Aorta (tissue), 5 donors: ENCODE data around the gene AQP12B. TPM values are rescaled to one million over a fixed set of nuclear protein-coding genes. Genes with fewer than 3 reads are reported as not detected.
"Not testable (repeated sequence)": the region's sequence is repeated elsewhere in the genome, so short reads cannot be mapped to it uniquely, and the experiment has no call there.

ENCODE experiments used
- ATAC-seq: fragments of 200-7000 bp; cut with Tn5 transposase; one replicate; pipeline ENCODE4 v1.9.1; 2022; ENCODE audit warnings: moderate library complexity; ENCODE audit not compliant: low FRiP score
- DNase-seq, 2 donors: peaks; one replicate each; pipeline ENCODE4 v3.0.0-alpha.2; 2020
- H3K27ac ChIP-seq, 2 donors: one replicate each; pipeline ENCODE4 v1.5.1; 2013; ENCODE audit warnings: low read length in 2 of 2, mild to moderate bottlenecking in 2 of 2, moderate library complexity in 2 of 2, control low read depth in 1 of 2, inconsistent platforms in 1 of 2, low read depth in 1 of 2
- H3K27me3 ChIP-seq, 2 donors: one replicate each; pipeline ENCODE4 v1.6.1; 2013; ENCODE audit warnings: control low read depth in 1 of 2, low read length in 1 of 2, mild to moderate bottlenecking in 1 of 2, moderate library complexity in 1 of 2; ENCODE audit not compliant: insufficient read depth in 2 of 2, control insufficient read depth in 1 of 2
- H3K36me3 ChIP-seq, 2 donors: one replicate each; pipeline ENCODE4 v1.6.1; 2013; ENCODE audit warnings: control low read depth in 1 of 2, low read length in 1 of 2, mild to moderate bottlenecking in 1 of 2; ENCODE audit not compliant: insufficient read depth in 2 of 2, control insufficient read depth in 1 of 2
- H3K4me1 ChIP-seq, 2 donors: one replicate each; pipeline ENCODE4 v1.6.1; 2013; ENCODE audit warnings: low read length in 2 of 2, control low read depth in 1 of 2, mild to moderate bottlenecking in 1 of 2, moderate library complexity in 1 of 2; ENCODE audit not compliant: insufficient read depth in 2 of 2, control insufficient read depth in 1 of 2
- H3K4me3 ChIP-seq, 2 donors: one replicate each; pipeline ENCODE4 v1.5.1; 2013; ENCODE audit warnings: low read length in 2 of 2, control low read depth in 1 of 2, mild to moderate bottlenecking in 1 of 2
- H3K9me3 ChIP-seq: one replicate; pipeline ENCODE4 v1.6.1; 2013; ENCODE audit warnings: mild to moderate bottlenecking, low read length; ENCODE audit not compliant: control insufficient read depth
- WGBS, 2 donors: extraction: QIAGEN DNeasy Blood & Tissue Kit; methylation state at CpG; one replicate each; pipeline ENCODE4 v1.1.7; 2013; 5-methylcytosine and 5-hydroxymethylcytosine counted together
- intact Hi-C, 2 donors: fragments of 100-400 bp; cut with DNase I; formaldehyde crosslinking; loops; one replicate each; pipeline versions ENCODE4 v1.14.2 to v1.15.0; 2022
- long read RNA-seq, 2 donors: library from polyadenylated mRNA; unstranded; transcript quantifications; one replicate each; pipeline ENCODE4 v2.0.0, GENCODE V29; 2020 to 2021
- polyA plus RNA-seq, 2 donors: library from polyadenylated mRNA; stranded (reverse); fragments of 200-250 nt; gene quantifications; one replicate each; pipeline ENCODE4 v1.2.3, GENCODE V29; 2013
- total RNA-seq, 2 donors: library from RNA; stranded (reverse); fragmentation: NEBNext Ultra II Directional; extraction: Animal tissue kit (Norgen Biotek cat#: 25700); gene quantifications; one replicate each; pipeline ENCODE4 v1.2.1, GENCODE V29; 2021
- donor health status: healthy with polysubstance abuse.
- donor health status: Bipolar disorder and iron deficiency.
- donor health status: DM: no; HTN: no; CAD: no.
- donor health status: DM: no; HTN: no; CAD: no.
- donor health status: DM: yes; HTN: yes; CAD: no.

AQP12B gene, protein sequence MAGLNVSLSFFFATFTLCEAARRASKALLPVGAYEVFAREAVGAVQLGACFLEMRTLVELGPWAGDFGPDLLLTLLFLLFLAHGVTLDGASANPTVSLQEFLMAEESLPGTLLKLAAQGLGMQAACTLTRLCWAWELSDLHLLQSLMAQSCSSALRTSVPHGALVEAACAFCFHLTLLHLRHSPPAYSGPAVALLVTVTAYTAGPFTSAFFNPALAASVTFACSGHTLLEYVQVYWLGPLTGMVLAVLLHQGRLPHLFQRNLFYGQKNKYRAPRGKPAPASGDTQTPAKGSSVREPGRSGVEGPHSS
- not detected for total RNA-seq
- under 1 TPM in 1 of 2 donors, not detected in 1; 0.38 TPM for polyA plus RNA-seq
- long read RNA-seq, donor 1 = 0 reads
- long read RNA-seq, donor 2 = 0 reads

DNA sequence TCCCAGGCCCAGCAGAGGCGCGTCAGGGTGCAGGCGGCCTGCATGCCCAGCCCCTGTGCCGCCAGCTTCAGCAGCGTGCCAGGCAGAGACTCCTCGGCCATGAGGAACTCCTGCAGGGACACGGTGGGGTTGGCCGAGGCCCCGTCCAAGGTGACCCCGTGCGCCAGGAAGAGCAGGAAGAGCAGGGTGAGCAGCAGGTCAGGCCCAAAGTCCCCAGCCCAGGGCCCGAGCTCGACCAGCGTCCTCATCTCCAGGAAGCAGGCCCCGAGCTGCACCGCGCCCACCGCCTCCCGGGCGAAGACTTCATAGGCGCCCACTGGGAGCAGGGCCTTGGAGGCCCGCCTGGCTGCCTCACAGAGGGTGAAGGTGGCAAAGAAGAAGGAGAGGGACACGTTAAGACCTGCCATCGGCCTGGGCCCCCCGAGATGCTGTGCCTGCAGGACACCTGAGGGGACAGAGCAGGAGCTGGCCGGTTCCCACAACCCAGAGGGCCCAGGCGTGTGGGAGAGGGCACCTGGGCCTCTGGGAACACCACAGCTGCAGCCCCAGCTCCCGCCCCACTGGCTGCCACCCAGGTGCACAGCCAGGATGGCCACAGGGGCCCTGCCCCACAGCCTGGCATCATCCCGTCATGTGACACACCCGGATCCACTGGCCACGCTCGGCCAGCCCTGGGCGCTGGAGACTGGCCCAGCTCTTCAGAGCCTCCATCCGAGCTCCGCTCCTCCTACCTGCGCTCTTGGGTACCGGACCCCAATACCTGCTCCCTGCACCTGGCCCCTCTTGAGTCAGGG is at the start of gene AQP12B:
Gene AQP12B, minus strand, starts transcription at position 455 of the 794 bp plus-strand sequence. Its CDS starts 48 bp downstream, at position 407.
- H3K27ac ChIP-seq, H3K27me3 ChIP-seq, intact Hi-C loops, H3K4me1 ChIP-seq, H3K4me3 ChIP-seq, H3K36me3 ChIP-seq, H3K9me3 ChIP-seq: not testable (repeated sequence)
- peak in 1 of 2 donors; percentile 59 for DNase-seq
- peak; percentile 9 for ATAC-seq
- WGBS, 2 donors = 87 to 89% methylated on average over 20 to 35 of the region's 37 CpGs

DNA sequence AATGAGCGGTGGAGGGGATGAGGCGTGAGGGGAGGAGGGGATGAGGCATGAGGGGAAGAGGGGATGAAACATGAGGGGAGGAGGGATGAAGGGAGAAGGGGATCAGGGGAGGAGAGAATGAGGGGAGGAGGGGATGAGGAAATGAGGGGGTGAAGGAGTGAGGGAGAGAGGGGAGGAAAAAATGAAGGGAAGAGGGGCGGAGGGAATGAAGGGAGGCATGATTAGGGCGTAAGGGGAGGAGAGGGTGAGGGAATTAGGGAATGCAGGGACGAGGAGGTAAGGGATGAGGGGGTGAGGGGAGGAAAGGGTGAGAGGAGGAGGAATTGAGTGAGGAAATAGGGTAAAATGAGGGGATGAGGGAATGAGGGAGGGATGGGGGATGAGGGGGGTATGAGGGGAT is 49.5 kb upstream of the AQP12B start:
- no peaks in the 10 kb centered on the region for H3K36me3 ChIP-seq
- H3K27me3 ChIP-seq = no peaks in the 10 kb centered on the region
- DNase-seq (no peak), ATAC-seq (no peak)
- no peaks in the 10 kb centered on the region for H3K9me3 ChIP-seq
- WGBS, 2 donors = 82 to 86% methylated on average over 5 of the region's 5 CpGs
- no peak overlapping the region for H3K4me3 ChIP-seq
- intact Hi-C loops = no loop called here
- H3K27ac ChIP-seq = no peak overlapping the region
- H3K4me1 ChIP-seq = no peaks in the 10 kb centered on the region

DNA sequence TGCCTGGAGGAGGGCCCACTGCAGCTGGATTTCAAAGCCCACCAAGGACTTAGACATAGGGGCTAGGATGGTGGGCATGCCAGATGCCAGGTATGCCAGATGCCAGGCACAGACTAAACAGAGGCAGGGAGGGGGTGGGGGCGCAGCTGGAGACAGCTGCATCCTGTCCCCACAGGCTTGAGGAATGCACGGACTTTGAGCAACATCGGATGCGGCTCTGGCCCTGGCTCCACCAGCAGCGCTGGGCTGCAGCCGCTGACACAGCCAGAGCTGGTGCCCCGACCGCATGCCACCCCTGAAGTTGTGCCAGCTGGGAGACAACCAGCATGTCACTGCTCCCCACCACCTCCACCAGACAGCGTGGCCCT is 48.5 kb upstream of the AQP12B start:
- Histone ChIP-seq H3K27ac (no peak overlapping the region), H3K27me3 (no peaks in the 10 kb centered on the region), H3K4me1 (no peaks in the 10 kb centered on the region), H3K4me3 (no peak overlapping the region), H3K9me3 (no peaks in the 10 kb centered on the region), H3K36me3 (no peaks in the 10 kb centered on the region)
- no peak for DNase-seq
- intact Hi-C loops = no loop called here
- ATAC-seq = no peak
- 32 to 37% methylated on average over 9 of the region's 9 CpGs for WGBS, 2 donors

DNA sequence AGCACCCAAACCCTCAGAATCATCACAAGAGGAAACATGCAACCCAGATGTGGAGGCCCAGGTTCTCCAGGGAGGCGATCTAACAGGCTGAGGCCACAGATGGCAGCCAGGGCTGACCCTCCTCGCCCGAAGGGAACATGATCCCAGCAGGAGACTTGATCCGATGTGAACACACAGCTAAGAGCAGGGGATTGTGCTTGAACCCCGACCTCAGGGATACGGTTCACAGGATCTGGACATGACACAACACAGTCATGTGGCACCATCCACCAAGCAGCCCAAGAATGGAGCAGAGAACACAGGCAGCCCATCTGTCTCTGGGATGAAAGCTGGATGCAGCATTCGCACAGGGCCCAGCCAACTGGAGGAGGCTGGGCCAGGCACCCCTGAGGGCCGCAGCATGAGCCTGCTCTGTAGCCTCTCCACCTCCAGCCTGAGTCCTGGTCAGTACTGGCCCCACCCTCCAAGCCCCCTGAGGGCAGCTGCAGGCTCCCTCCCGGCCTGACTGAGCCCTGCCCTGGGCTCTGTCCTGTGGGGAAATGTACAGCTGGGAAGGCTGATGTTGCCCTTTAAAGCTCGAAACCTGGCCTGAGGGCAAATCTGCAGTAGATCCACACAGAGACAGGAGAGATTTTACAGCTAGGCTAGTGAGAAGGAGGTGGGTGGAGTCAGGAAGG is 48.0 kb upstream of the AQP12B start:
- Histone ChIP-seq H3K27me3 (no peaks in the 10 kb centered on the region), H3K4me1 (no peaks in the 10 kb centered on the region), H3K9me3 (no peaks in the 10 kb centered on the region), H3K4me3 (no peak overlapping the region), H3K36me3 (no peaks in the 10 kb centered on the region), H3K27ac (no peak overlapping the region)
- WGBS, 2 donors = 79 to 80% methylated on average over 10 of the region's 10 CpGs
- no peak for ATAC-seq
- DNase-seq = no peak
- intact Hi-C loops = no loop called here

DNA sequence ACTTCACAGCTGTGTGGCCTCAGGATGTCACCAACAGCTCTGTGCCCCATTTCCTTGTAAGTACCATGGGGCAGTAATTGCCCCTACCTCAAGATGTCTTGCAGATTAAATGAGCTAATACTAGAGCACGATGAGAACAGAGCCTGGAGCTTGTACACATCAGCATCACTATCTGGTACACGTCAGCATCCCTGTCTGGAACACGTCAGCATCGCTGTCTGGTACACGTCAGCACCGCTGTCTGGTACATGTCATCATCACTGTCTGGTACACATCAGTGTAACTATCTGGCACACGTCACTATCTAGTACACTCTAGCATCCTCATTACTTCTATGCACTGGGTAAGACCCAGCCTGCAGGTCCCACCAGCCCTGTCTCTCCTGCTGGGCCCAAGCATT is 46.1 kb upstream of the AQP12B start:
- Histone ChIP-seq H3K36me3 (no peaks in the 10 kb centered on the region), H3K4me1 (no peaks in the 10 kb centered on the region), H3K9me3 (no peaks in the 10 kb centered on the region), H3K27ac (no peak overlapping the region), H3K27me3 (no peaks in the 10 kb centered on the region), H3K4me3 (no peak overlapping the region)
- ATAC-seq = no peak
- no peak for DNase-seq
- WGBS, 2 donors = 74 to 80% methylated on average over 7 of the region's 7 CpGs
- intact Hi-C loops = no loop called here

DNA sequence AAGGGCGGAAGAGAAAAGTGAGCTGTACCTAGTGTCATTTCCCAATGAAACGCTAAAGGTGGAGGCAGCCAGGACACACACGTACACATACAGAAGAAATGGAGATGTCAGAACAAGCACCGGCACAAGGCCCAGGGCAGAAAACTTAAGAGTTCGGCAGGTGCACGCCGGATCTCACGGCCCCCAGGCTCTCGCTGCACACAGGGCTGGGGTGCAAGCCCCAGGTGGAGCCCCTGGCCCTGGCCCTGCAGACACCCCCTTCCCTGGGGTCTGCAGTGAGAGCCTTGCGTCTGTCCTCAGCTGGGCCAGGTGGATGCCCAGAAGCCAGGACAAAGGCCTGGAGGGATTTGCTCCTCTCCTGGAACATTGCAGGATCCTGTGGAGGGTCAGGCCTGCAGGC is 45.7 kb upstream of the AQP12B start:
- no peak overlapping the region for H3K4me3 ChIP-seq

DNA sequence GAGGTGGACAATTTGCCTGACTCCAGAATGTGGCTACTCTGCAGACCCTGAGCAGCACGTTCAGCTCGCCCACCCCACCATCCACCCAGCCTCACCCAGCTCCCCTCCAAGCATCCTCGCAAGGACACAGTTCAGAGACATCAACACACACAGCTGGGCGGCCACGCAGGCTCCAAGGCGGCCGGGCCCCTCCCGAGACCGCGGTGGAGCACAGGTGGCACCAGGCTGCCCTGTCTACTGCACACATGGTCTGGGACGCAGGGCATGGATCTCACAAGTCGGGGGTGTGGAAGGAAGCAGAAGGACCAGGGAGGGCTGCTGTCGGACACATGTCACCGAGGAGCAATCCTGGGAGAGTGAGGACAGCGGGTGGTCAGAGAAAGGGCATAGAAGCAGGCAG is 45.2 kb upstream of the AQP12B start:
- no peaks in the 10 kb centered on the region for H3K36me3 ChIP-seq
- intact Hi-C loops = no loop called here
- WGBS, 2 donors = 90 to 91% methylated on average over 15 of the region's 15 CpGs

More for the DNA sequence above, 45.7 kb upstream of the AQP12B start:
- H3K36me3 ChIP-seq = no peaks in the 10 kb centered on the region
- no peak overlapping the region for H3K27ac ChIP-seq
- intact Hi-C loops = no loop called here
- no peaks in the 10 kb centered on the region for H3K4me1 ChIP-seq
- ATAC-seq (no peak), DNase-seq (no peak)
- no peaks in the 10 kb centered on the region for H3K9me3 ChIP-seq
- WGBS, 2 donors = 92 to 95% methylated on average over 10 of the region's 10 CpGs
- H3K27me3 ChIP-seq = no peaks in the 10 kb centered on the region

DNA sequence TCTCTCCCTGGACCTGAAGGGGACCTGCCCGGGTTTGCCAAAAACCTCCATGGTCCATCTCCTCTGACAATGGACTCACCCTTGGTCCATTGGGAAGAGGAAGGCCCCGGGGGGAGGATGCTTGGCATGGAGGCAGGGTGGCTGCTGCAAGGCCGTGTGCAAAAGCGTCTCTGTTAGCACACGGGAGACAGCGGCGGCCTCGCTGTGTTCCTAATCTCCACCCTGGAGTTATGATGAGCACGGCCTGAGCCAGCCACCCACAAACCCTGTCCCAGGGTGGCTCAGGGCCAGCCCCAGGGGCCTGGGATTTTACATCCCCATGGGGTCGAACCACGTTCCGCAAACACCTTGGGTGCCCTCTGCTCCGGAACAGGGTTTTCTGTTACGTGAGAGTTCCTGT is 44.8 kb upstream of the AQP12B start:
- Histone ChIP-seq H3K27ac (no peak overlapping the region), H3K9me3 (no peaks in the 10 kb centered on the region), H3K27me3 (no peaks in the 10 kb centered on the region), H3K36me3 (no peaks in the 10 kb centered on the region), H3K4me3 (no peak overlapping the region), H3K4me1 (no peaks in the 10 kb centered on the region)
- 88 to 89% methylated on average over 14 of the region's 14 CpGs for WGBS, 2 donors
- intact Hi-C loops = no loop called here
- DNase-seq (no peak), ATAC-seq (no peak)

More for the DNA sequence above, 45.2 kb upstream of the AQP12B start:
- H3K27me3 ChIP-seq = no peaks in the 10 kb centered on the region
- no peak for ATAC-seq
- no peaks in the 10 kb centered on the region for H3K4me1 ChIP-seq
- no peak overlapping the region for H3K4me3 ChIP-seq
- H3K9me3 ChIP-seq = no peaks in the 10 kb centered on the region
- H3K27ac ChIP-seq = no peak overlapping the region
- DNase-seq = no peak
